SK-N-SH treated with all-trans-retinoic acid at 6 μM for 48 hours (cell line): ENCODE data around the gene STIM2.

Experiments used
- ATAC-seq: fragments of 200-7000 bp; cut with Tn5 transposase; 3 replicates; pipeline ENCODE4 v1.9.1; 2020; ENCODE audit warnings: mild to moderate bottlenecking, moderate library complexity
- ARNTL ChIP-seq: fragments of 450-650 bp; formaldehyde crosslinking; IDR thresholded peaks from 2 replicates; pipeline ENCODE4 v1.5.0; 2020; ENCODE audit warnings: low read depth, mild to moderate bottlenecking, moderate library complexity, borderline replicate concordance
- BACH2 ChIP-seq: fragments of 250-450 bp; sonication (Bioruptor Pico); IDR thresholded peaks from 2 replicates; pipeline ENCODE4 v1.9.0; 2021; ENCODE audit warnings: mild to moderate bottlenecking, borderline replicate concordance
- CSDC2 ChIP-seq: fragments of 250-450 bp; sonication (Bioruptor Pico); IDR thresholded peaks from 2 replicates; pipeline ENCODE4 v1.5.0; 2020; ENCODE audit warnings: mild to moderate bottlenecking, moderate library complexity
- ESRRG ChIP-seq: fragments of 250-450 bp; sonication (Bioruptor Pico); IDR thresholded peaks from 2 replicates; pipeline ENCODE4 v1.6.1; 2021; ENCODE audit warnings: mild to moderate bottlenecking
- GLIS3 ChIP-seq: fragments of 250-450 bp; sonication (Bioruptor Pico); IDR thresholded peaks from 2 replicates; pipeline ENCODE4 v1.5.0; 2020; ENCODE audit warnings: mild to moderate bottlenecking, moderate library complexity
- ISL1 ChIP-seq: fragments of 250-450 bp; sonication (Bioruptor Pico); IDR thresholded peaks from 2 replicates; pipeline ENCODE4 v2.1.2; 2022; ENCODE audit warnings: mild to moderate bottlenecking, moderate library complexity
- PPARA ChIP-seq: fragments of 250-450 bp; sonication (Bioruptor Pico); IDR thresholded peaks from 2 replicates; pipeline ENCODE4 v1.5.0; 2020; ENCODE audit warnings: mild to moderate bottlenecking, borderline replicate concordance
- RARB ChIP-seq: fragments of 250-450 bp; sonication (Bioruptor Pico); IDR thresholded peaks from 2 replicates; pipeline ENCODE4 v1.8.0; 2021; ENCODE audit warnings: mild to moderate bottlenecking, moderate library complexity
- SNAI2 ChIP-seq: fragments of 250-450 bp; sonication (Bioruptor Pico); IDR thresholded peaks from 2 replicates; pipeline ENCODE4 v1.5.0; 2020; ENCODE audit warnings: mild to moderate bottlenecking, moderate library complexity
- TCF4 ChIP-seq: fragments of 250-450 bp; sonication (Bioruptor Pico); IDR thresholded peaks from 2 replicates; pipeline ENCODE4 v1.8.0; 2021; ENCODE audit warnings: mild to moderate bottlenecking, moderate library complexity, borderline replicate concordance
- ZFP3 ChIP-seq: fragments of 250-450 bp; sonication (Bioruptor Pico); IDR thresholded peaks from 2 replicates; pipeline ENCODE4 v1.5.0; 2020; ENCODE audit warnings: mild to moderate bottlenecking, moderate library complexity
- ZFP30 ChIP-seq: fragments of 450-650 bp; formaldehyde crosslinking; IDR thresholded peaks from 2 replicates; pipeline ENCODE4 v1.5.0; 2022; ENCODE audit warnings: mild to moderate bottlenecking, moderate library complexity
- ZNF565 ChIP-seq: fragments of 450-650 bp; formaldehyde crosslinking; conservative IDR thresholded peaks from 2 replicates; pipeline ENCODE4 v1.5.0; 2020; ENCODE audit warnings: low read depth, mild to moderate bottlenecking, moderate library complexity
- ZNF70 ChIP-seq: fragments of 450-650 bp; formaldehyde crosslinking; IDR thresholded peaks from 2 replicates; pipeline ENCODE4 v1.5.0; 2020; ENCODE audit warnings: mild to moderate bottlenecking, moderate library complexity
- ZNF8 ChIP-seq: fragments of 450-650 bp; formaldehyde crosslinking; IDR thresholded peaks from 2 replicates; pipeline ENCODE4 v1.5.0; 2020; ENCODE audit warnings: mild to moderate bottlenecking, moderate library complexity
- TF ChIP-seq, protein P1 (sequence below): fragments of 250-450 bp; sonication (Bioruptor Pico); IDR thresholded peaks from 2 replicates; pipeline ENCODE4 v1.8.0; 2021; ENCODE audit warnings: low read depth, mild to moderate bottlenecking, moderate library complexity, borderline replicate concordance
- TF ChIP-seq, protein P2 (sequence below): fragments of 250-450 bp; sonication (Bioruptor Pico); IDR thresholded peaks from 2 replicates; pipeline ENCODE4 v1.5.1; 2021; ENCODE audit warnings: mild to moderate bottlenecking, moderate library complexity
- TF ChIP-seq, protein P3 (sequence below): fragments of 250-450 bp; sonication (Bioruptor Pico); IDR thresholded peaks from 2 replicates; pipeline ENCODE4 v1.8.0; 2020; ENCODE audit warnings: mild to moderate bottlenecking, moderate library complexity, borderline replicate concordance
- TF ChIP-seq, protein P4 (sequence below): fragments of 250-450 bp; sonication (Bioruptor Pico); IDR thresholded peaks from 2 replicates; pipeline ENCODE4 v1.5.0; 2020; ENCODE audit warnings: mild to moderate bottlenecking, moderate library complexity

STIM2 gene

DNA sequence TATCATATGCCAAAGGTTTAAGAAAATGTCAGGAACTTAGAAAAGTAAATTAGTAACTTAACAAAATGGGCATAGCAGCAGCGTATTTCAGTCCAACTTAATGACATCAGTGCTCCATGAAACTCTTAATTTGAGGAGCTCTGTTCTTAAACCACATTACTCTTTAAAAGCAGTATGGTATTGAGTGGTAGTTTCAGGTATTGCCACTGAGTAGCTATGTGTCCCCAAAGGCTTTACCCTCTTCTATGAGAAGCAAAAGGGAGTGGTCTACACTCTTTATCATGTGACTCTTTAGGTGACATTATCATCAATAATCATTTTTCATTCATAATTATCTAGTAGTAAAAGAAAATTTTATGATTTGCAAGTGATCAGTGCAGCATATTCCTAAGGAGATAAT lies 158.3 kb downstream of the STIM2 start (continued):
- TF ChIP-seq PPARA (no peak), CSDC2 (CRISPR knock-in tag) (no peak), ZNF8 (CRISPR knock-in tag) (no peak)

DNA sequence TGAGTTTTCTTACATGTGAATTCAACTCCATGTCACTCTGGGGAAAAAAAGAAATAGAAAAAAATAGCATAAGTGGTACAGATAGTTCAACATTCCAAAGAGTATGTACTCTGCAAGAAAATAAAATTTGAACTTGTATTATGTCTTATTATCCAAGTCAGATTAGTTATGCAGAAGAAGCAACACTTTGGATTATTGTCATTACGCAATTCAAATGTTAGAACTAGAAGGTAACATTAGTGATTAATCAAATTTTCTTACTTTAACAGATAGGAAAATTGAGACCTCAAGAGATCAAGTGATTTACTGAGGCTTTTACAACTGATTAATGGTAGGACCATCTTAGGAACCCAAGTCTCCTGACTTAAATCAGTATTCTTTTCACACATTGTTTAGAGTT lies 159.1 kb downstream of the STIM2 start:
- no peak for ATAC-seq

DNA sequence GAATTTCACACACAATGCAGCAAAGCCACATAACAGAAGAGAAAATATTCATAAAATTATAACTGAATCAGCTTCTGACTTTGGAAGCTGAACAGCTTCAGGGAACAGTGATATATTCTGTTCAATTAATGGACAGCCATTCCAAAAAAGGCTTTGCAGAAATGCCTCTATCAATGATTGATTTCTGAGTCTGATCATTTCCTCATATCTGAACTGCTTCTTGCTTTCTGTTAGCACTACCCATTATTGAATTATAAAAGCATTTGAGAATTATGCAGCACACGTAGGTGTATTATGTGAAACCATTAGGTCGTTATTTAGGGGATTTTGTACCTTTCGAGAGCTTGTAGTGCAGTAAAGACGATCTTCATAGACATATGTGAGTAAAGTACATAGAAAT lies 159.6 kb downstream of the STIM2 start:
- TF ChIP-seq, protein P1, sequence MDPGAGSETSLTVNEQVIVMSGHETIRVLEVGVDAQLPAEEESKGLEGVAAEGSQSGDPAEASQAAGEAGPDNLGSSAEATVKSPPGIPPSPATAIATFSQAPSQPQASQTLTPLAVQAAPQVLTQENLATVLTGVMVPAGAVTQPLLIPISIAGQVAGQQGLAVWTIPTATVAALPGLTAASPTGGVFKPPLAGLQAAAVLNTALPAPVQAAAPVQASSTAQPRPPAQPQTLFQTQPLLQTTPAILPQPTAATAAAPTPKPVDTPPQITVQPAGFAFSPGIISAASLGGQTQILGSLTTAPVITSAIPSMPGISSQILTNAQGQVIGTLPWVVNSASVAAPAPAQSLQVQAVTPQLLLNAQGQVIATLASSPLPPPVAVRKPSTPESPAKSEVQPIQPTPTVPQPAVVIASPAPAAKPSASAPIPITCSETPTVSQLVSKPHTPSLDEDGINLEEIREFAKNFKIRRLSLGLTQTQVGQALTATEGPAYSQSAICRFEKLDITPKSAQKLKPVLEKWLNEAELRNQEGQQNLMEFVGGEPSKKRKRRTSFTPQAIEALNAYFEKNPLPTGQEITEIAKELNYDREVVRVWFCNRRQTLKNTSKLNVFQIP (CRISPR knock-in tag) = no peak
- no peak for ATAC-seq

More for the DNA sequence above, 159.1 kb downstream of the STIM2 start:
- TF ChIP-seq RARB (CRISPR knock-in tag) (no peak), ISL1 (CRISPR knock-in tag) (no peak), ZNF8 (CRISPR knock-in tag) (no peak), TCF4 (no peak)
- TF ChIP-seq, protein P1 (CRISPR knock-in tag) = no peak

DNA sequence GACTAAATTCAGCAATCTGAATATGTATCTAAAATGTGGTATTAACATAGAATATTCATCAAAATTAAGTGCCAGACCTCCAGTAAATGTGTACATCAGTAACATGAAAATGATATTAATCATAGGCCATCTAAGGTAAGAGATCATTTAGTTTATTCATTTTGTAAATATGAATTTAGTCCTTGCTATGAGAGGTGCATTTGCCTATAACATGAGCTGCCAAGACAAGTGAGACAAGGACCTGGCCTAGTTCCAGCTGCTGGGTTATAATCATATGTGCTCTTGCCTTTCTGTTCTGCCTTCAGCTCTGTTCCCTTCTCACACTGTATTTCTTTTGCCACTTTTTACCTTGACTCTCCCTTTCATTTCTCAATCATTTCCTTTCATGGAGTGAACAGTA lies 160.0 kb downstream of the STIM2 start:
- ATAC-seq = no peak
- TF ChIP-seq RARB (CRISPR knock-in tag) = no peak
- no peak for TF ChIP-seq TCF4
- no peak for TF ChIP-seq ZFP3 (CRISPR knock-in tag)
- TF ChIP-seq ISL1 (CRISPR knock-in tag) = no peak
- no peak for TF ChIP-seq GLIS3 (CRISPR knock-in tag)
- TF ChIP-seq, protein P2, sequence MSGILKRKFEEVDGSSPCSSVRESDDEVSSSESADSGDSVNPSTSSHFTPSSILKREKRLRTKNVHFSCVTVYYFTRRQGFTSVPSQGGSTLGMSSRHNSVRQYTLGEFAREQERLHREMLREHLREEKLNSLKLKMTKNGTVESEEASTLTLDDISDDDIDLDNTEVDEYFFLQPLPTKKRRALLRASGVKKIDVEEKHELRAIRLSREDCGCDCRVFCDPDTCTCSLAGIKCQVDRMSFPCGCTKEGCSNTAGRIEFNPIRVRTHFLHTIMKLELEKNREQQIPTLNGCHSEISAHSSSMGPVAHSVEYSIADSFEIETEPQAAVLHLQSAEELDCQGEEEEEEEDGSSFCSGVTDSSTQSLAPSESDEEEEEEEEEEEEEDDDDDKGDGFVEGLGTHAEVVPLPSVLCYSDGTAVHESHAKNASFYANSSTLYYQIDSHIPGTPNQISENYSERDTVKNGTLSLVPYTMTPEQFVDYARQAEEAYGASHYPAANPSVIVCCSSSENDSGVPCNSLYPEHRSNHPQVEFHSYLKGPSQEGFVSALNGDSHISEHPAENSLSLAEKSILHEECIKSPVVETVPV (CRISPR knock-in tag) = no peak
- no peak for TF ChIP-seq SNAI2 (CRISPR knock-in tag)
- no peak for TF ChIP-seq ZFP30 (CRISPR knock-in tag)
- TF ChIP-seq, protein P3, sequence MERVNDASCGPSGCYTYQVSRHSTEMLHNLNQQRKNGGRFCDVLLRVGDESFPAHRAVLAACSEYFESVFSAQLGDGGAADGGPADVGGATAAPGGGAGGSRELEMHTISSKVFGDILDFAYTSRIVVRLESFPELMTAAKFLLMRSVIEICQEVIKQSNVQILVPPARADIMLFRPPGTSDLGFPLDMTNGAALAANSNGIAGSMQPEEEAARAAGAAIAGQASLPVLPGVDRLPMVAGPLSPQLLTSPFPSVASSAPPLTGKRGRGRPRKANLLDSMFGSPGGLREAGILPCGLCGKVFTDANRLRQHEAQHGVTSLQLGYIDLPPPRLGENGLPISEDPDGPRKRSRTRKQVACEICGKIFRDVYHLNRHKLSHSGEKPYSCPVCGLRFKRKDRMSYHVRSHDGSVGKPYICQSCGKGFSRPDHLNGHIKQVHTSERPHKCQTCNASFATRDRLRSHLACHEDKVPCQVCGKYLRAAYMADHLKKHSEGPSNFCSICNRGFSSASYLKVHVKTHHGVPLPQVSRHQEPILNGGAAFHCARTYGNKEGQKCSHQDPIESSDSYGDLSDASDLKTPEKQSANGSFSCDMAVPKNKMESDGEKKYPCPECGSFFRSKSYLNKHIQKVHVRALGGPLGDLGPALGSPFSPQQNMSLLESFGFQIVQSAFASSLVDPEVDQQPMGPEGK (CRISPR knock-in tag) = no peak
- no peak for TF ChIP-seq ESRRG (CRISPR knock-in tag)
- TF ChIP-seq ZNF565 (CRISPR knock-in tag) = no peak
- TF ChIP-seq ZNF70 (CRISPR knock-in tag) = no peak
- TF ChIP-seq BACH2 (CRISPR knock-in tag) = no peak
- no peak for TF ChIP-seq ARNTL (CRISPR knock-in tag)
- TF ChIP-seq CSDC2 (CRISPR knock-in tag) = no peak
- TF ChIP-seq, protein P4, sequence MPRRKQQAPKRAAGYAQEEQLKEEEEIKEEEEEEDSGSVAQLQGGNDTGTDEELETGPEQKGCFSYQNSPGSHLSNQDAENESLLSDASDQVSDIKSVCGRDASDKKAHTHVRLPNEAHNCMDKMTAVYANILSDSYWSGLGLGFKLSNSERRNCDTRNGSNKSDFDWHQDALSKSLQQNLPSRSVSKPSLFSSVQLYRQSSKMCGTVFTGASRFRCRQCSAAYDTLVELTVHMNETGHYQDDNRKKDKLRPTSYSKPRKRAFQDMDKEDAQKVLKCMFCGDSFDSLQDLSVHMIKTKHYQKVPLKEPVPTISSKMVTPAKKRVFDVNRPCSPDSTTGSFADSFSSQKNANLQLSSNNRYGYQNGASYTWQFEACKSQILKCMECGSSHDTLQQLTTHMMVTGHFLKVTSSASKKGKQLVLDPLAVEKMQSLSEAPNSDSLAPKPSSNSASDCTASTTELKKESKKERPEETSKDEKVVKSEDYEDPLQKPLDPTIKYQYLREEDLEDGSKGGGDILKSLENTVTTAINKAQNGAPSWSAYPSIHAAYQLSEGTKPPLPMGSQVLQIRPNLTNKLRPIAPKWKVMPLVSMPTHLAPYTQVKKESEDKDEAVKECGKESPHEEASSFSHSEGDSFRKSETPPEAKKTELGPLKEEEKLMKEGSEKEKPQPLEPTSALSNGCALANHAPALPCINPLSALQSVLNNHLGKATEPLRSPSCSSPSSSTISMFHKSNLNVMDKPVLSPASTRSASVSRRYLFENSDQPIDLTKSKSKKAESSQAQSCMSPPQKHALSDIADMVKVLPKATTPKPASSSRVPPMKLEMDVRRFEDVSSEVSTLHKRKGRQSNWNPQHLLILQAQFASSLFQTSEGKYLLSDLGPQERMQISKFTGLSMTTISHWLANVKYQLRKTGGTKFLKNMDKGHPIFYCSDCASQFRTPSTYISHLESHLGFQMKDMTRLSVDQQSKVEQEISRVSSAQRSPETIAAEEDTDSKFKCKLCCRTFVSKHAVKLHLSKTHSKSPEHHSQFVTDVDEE = no peak
